ENCODE results near the gene CTDNEP1.

The CTDNEP1 gene

DNA sequence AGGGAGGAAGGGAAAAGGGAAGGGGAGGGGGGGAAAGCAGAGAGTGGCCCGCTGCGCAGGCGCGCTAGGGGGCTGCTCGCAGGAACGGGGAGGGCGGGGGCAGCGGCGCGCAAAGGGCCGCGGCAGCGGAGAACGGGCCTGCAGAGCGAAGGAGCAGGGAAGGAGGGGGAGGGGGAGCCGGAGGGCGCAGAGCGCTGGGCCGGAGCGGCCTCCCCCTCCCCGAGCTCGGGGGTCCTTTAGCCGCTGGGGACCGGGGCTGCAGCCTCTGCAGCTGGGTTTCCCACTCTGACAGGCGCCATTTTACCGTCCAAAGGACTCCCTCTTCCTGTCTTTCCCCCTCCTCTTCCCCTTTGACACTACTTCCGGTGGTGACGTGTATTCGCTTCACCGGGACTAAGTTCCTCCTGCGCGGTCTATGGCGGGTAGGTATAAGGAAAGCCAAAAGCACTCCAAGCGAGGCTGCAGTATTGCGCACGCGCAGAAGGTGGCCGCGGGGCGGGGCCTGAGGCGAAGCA is at the start of gene CTDNEP1:
CTDNEP1 (minus strand) TSS at position 74 of the 515 bp plus-strand sequence. CDS start 438 bp downstream, outside the sequence.
- peak; percentile 83 to 94 for DNase-seq

DNA sequence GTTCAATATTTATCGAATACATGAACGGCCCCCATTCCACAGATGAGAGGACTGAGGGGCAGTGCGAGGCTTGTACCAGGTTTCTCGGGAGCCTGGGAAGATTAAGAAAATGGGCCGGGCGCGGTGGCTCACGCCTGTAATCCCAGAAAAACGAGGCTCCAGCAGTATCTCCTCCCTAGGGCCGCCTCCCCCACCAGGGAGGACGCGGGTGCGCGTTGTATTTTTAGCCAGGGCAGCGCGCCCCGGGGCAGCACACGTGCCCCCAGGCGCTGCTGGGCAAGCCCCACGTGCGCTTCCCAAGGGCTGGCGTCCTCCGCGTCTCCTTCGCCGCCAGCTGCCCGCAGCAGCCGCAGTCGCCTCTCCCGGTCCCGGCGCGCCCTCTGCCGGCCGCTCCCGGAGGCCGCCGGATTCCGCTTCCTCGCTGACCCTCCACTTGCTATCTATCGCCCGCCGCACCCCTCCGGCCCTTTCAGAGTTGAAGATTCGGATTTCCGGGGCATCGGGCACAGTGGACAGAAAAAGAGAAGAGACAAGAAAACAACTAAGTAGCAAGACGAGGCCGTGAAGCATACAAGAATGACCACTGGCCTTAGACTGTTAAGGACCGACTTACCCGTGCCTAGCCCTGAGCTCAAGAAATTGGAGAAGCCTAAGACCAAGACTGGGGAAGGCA is 44.8 kb upstream of the CTDNEP1 start:
- DNase-seq, result peak in 1 of 2 experiments; percentile 63

DNA sequence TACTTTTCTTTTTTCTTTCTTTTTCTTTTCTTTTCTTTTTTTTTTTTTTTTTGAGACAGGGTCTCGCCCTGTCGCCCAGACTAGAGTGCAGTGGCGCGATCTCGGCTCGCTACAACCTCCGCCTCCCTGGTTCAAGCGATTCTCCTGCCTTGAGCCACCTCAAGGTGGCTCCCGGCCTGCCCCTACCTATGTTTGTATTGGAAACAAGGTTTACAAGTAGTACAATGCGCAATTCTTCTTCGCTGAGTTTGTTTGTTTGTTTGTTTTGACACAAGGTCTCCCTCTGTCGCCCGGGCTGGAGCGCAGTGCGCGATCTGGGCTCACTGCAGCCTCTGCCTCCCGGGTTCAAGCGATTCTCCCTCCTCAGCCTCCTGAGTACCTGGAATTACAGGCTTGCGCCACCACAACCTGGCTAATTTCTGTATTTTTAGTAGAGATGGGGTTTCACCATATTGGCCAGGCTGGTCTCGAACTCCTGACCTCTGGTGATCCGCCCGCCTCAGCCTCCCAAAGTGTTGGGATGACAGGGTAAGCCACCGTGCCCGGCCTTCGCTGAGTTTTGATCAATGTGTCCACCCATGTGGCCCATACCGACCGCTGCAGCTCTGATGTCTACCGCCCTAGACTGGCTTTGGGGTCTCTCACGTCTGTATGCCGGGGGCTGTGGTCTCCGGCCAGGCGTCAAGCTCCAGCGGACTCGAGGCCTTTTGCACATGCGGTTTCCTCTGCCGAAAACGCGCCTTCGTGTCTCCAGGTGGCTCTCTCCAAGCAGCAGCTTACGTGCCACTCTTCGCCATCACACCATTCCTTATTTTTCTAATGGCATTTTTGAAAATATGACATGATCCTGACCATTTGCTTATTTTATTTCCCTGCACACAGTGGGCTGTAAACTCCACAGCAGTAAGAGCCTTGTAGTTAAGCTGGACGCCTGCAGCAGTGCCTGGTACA is 44.0 kb upstream of the CTDNEP1 start:
- no peak for DNase-seq

DNA sequence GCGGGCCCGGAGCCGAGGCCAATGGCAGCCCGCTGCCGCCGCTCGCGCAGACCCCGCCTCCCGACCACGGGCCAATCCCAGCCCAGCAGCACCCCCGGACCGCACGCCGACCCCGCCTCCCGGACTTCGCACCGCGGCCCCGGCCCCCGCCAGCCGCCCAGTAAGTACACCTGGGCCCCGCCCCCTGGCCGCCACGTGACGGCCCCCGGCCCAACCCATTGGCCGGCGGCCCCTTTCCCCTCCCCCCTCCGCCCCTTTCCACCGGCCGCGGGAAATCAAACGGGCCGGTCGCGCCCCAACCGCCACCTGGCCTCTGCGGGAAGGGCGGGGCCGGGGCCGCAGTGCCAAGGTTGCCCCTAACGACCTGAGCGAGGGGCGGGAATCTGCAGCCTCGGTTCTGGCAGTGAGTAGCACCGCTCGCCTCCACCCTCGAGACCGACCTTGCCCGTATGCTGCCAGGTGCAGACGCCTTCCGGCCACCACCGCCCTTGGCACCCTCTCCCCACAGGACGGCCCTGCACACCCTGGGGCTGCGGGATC is 43.1 kb upstream of the CTDNEP1 start, which contains the start of gene YBX2:
YBX2 (minus strand) TSS at position 26 of the 540 bp plus-strand sequence. CDS start 139 bp downstream, outside the sequence.
- peak; percentile 23 to 56 for DNase-seq

DNA sequence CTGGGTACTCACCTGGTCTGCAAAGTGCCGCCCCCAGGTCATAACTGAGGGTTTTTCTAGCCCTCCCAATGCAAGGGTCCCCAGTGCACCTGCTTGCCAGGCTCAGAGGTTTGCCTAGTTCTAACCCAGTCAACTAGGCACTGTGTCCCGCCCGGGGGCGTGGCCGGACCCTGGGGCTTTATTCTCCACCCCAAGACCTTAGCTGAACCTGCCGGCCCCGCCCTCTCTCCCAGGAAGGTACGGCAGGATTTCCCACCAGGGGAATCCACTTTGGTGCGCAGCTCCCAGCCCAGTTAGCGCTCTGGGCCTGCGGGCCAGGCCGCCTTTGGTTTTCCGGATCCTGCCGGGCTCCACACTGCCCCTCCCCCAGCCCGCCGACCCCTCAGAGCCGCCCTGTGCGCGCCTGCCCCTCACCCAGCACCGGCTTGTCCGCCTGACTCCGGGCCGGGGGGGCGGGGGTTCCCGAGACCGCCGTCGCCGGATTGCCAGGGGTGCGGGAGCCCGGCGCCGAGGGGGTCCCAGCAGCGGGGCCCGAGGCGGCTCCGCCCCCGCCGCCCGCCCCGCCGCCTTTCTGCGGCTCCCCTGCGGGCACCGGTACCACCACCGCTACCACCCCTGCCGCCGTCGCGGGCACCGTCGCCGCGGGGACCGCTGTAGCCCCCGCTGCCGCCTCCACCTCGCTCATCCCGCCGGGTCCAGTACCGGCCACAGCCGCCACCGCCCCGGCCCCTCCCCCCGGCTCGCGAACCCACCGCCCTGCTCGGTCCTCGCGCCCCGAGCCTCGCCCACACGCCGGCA is 42.5 kb upstream of the CTDNEP1 start:
- no peak for DNase-seq

DNA sequence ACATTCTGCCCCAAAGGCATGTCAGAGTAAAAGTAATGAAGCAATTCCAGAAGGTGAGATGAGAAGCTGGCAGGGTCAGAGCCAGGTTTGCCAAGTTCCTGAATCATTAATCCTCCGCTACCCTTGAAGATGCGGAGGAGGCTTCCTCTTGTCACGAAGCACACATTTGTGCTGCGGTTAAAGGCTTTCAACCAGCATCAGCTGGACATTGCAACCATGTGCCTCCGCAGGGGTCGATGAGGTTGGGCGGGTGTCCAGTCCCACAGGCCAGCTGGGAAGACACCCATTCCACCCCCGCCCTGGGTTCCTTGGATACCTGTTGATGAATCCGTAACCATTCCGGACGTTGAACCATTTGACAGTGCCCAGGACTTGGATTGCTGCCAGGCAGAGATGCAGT is 41.6 kb upstream of the CTDNEP1 start:
- no peak for DNase-seq

DNA sequence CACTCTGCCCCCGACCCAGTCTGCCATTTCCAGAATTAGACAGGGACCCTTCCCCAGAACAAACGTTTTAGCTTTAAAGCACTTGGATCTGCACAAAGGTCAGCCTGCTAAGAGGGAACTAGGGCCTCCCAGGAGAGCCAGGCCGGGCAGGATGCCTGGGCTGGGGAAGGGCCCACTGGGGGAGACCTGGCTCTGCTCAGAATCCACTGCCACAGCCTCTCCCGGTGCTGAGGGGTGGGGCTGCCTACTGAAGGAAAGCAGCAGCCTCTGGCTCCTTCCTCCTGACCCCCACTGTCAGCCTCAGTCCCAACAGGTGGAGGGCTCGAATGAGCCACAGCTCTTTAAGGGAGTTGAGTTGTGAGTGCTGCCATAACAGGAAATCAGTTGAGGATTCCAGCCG is 41.2 kb upstream of the CTDNEP1 start:
- no peak for DNase-seq

DNA sequence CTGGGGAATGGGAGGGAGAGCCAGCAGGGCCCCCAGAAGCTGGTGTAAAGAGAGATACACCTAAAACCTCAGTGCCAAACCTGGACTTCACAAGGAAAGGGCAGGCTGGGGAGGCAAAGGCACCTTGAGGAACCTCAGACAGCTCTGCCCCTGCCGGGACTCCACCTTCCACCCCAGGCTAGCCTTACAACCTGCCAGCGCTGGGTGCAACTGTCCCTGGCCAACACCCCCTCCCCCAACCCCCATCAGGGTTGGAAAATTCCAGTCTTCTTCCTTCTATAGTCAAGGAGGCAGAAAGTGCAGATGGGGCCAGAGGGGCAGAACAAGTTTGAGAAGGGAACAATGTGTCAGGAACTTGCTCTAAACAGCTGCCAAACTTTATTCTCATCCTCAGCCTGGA is 40.7 kb upstream of the CTDNEP1 start:
- DNase-seq, result no peak

DNA sequence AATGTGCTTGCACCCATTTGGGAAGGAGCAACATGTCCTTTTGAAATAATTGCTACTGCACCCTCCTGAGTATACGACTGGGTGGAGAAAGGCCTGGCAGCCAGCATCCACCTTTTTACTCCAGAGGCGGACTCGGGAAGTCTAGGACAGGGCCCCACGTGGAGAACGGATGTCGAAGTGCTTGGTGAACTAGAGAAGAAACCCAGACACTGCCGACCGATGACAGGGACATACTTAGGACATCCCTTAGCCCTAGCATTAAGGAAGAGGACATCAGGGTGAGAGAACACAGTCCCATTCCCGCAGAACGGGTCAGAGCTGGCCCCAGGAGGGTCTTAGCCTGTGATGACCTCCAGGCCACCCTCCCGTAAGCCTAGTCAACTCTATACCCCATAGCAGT is 39.2 kb upstream of the CTDNEP1 start:
- no peak for DNase-seq

DNA sequence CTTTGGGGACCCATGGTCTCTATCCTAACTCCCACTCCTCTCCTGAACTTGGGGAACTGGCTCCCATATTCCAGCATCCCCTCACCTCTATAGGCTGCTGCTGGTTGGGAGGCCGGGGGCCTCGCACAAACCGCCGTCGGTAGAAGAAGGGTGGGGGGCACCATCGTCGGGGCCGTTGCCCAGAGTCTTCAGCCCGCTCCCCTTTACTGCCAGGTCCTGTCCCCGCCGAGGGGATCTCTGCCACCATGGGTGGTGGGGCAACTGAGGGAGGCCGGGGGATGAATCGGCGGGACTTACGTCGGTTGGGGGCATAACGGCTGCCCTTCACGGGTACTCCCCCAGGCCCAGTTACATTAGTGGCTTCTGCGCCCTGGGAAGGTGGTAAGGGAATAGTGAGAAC is 38.6 kb upstream of the CTDNEP1 start:
- no peak for DNase-seq

DNA sequence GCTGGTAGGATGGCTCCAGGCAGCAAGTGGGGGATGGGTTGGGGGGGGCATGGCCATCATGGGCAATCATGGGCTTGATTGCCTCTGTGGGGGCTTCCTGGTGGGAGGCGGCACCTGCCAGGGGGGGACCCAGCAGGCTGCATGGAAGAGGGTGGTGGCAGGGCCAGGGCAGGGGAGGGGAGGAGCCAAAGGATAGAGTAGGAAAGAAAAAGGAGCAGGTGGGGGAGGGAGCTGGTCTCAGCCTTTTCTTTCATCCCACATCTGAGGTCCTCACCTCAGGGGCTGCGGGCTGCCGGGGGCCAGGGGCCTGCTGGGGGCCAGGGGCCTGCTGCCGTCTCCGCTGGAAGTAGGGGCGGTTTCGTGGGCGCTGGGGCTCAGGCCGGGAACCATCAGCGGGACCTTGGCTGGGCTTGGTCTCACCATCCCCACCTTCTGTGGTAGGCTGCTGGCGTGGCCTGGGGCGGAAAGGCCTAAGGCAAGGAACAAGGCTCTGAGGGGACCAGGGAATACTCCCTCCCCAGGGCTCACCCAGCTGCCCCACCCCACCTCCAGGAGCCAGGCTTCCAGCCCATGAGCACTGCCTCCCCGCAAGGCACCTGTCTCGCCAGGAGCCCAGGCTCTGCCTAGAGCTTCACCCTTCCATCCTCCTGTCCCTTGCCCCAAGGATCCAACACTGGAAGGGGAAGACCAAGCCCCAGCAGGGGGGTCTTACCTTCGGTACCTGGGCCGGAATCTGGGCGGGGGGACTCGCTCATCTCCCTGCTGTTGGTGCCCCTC is 37.9 kb upstream of the CTDNEP1 start:
- no peak for DNase-seq

DNA sequence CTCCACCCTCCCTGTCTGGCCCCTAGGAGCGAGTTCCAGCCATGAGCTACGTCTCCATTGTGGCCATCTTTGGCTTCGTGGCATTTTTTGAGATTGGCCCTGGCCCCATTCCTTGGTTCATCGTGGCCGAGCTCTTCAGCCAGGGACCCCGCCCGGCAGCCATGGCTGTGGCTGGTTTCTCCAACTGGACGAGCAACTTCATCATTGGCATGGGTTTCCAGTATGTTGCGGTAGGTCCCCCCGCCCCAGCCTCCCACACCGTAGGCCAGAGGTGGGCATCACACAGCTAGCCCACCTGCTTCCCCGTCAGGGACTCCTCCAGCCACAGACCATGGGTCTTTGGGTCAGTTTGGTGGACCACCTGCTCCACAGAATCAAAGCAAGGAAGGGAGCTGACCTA is 34.1 kb upstream of the CTDNEP1 start:
- DNase-seq, result no peak

DNA sequence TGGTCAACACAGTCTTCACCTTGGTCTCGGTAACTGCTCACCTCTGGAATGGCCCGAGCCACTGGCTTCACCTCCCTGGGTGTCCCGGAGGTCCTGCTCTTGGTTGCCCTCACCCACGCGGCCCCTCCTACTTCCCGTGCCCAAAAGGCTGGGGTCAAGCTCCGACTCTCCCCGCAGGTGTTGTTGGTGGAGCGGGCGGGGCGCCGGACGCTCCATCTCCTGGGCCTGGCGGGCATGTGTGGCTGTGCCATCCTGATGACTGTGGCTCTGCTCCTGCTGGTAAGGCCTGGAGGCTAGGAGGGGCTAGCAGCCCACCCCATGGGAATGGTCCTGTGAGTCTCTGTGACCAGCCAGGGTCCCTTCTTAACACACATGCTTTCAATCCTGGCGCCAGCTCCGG is 33.4 kb upstream of the CTDNEP1 start:
- DNase-seq, result no peak

DNA sequence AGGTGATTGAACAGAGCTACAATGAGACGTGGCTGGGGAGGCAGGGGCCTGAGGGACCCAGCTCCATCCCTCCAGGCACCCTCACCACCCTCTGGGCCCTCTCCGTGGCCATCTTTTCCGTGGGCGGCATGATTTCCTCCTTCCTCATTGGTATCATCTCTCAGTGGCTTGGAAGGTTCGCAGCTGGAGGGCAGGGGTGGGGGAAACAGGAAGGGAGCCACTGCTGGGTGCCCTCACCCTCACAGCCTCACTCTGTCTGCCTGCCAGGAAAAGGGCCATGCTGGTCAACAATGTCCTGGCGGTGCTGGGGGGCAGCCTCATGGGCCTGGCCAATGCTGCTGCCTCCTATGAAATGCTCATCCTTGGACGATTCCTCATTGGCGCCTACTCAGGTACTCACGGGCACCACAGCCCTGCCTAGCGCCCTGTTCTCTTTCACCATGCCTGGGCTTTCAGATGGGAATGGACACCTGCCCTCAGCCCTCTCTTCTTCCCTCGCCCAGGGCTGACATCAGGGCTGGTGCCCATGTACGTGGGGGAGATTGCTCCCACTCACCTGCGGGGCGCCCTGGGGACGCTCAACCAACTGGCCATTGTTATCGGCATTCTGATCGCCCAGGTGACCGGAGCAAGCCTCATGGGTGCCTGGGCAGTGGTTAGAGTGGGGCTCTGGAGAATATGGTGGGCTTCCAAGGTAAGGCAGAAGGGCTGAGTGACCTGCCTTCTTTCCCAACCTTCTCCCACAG is 32.1 kb upstream of the CTDNEP1 start:
- DNase-seq, result no peak

DNA sequence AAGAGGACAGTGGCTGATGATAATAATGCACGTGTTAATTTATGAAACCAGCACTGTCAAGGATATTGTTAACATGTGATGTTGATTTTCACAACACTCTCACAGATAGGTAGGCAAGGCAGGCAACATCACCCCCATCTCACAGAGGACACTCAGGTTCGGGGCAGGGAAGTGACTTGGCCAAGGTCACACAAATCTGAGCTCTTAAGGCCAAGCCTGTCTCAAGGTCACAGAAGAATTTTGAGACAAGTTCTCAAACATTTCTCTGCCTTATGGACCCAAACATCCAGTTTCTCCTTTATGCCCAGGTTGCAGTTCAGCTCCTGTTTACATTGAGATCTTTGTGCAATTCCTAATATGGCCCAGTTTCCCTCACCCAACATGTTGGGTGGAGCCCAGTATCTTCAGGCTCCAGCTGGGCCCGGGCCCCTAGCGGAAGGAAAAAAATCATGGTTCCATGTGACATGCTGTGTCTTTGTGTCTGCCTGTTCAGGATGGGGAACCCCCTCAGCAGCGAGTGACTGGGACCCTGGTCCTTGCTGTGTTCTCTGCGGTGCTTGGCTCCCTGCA is 31.3 kb upstream of the CTDNEP1 start:
- DNase-seq, result no peak

DNA sequence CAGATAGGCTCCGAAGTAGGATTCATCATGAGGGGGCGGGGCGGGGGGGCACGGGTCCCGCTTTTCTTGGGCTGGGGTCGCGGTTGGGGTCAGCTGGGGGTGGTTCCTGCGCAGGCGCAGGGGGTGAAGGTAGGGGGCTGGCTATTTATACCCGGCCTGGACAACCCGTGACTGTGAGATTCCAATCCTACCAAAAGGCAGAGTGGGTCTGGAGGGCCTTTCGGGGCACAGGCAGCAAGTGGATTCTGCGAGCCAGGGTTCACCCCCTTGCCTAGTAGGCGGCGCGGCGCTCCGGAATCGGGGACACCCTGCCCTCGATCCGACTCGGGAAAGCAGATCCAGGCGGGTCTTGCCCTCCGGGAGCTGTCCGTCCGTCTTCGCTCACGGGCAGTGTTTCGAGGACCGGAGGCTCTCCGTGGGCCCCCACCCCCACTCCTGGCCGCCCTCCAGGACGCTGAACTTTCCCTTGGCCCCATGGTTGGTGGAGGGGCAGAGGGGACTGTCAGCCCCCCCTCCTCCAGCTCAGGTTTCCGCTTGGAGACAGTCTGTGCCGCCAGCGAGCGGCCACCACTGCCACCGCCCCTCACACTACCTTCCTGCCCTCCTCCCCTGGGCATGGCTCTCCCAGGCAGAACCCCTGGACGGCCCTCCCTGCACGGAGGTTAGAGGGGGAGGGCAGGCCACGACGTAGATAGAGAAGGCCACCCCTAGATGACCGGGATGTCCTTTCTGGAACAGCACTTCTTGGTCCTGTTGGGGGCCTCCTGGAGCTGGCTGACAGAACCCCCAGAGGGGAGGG is 30.6 kb upstream of the CTDNEP1 start:
- DNase-seq, result no peak

DNA sequence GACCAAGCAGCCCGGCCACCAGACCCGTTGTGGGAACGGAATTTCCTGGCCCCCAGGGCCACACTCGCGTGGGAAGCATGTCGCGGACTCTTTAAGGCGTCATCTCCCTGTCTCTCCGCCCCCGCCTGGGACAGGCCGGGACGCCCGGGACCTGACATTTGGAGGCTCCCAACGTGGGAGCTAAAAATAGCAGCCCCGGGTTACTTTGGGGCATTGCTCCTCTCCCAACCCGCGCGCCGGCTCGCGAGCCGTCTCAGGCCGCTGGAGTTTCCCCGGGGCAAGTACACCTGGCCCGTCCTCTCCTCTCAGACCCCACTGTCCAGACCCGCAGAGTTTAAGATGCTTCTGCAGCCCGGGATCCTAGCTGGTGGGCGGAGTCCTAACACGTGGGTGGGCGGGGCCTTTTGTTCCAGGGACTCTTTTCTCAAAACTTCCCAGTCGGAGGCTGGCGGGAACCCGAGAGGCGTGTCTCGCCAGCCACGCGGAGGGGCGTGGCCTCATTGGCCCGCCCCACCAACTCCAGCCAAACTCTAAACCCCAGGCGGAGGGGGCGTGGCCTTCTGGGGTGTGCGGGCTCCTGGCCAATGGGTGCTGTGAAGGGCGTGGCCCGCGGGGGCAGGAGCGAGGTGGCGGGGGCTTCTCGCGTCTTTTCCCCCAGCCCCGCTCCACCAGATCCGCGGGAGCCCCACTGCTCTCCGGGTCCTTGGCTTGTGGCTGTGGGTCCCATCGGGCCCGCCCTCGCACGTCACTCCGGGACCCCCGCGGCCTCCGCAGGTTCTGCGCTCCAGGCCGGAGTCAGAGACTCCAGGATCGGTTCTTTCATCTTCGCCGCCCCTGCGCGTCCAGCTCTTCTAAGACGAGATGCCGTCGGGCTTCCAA is 29.8 kb upstream of the CTDNEP1 start, which contains the start of gene SLC2A4:
SLC2A4 (plus strand) TSS at position 645 of the 879 bp plus-strand sequence; CDS start at position 862, 217 bp downstream.
- DNase-seq, result peak; percentile 55 to 83

DNA sequence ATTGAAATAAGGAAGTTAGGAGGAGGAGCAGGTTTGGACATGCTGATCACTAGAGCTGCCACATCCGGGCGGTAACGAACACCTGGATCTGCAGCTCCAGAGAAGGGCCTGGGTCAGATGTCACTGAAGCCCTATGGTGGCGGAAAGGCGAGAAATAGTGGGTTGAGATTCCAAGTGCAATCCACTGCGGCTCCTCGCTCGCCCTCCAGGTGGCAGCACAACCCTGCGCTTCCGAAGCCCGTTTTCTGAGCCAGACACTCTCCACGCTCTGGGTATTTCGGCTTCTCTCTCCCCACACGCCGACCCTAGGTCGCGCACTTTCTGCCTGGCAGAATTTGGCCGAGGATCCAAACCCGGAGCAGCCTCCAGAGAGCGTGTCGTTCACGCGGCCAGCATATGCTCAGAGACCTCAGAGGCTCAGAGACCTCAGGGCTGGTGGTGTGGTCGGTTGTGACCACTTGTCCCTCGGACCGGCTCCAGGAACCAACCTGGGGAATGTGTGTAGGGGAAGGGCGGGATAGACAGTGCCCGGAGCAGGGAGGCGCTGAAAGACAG is 29.1 kb upstream of the CTDNEP1 start:
- DNase-seq, result peak; percentile 49 to 71
